ENCODE measurements around the gene STK39. TPM values are rescaled to one million over a fixed set of nuclear protein-coding genes. Genes with fewer than 3 reads are reported as not detected.

STK39 gene
- total RNA-seq, 1 donor from 2014 or later: 26.9 TPM

DNA sequence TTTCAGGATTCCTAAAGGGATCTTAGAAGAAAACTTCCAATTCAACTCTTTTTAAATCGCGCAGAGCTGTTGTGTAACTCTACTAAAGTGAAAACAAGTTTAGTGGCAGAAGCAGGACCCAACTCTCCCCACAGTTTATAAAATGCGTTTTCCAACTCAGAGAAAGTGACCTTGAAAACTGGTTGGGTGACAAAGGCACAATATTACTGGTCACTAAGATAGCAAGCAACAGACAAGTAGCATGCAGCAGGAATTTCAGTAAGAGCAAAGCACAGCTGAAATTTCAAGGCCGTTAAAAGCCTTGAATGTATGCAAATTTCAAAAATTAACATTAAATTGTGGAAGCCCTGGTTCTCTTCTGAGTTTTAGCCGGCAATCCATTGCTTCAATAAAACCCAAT, 66.9 kb downstream of the STK39 start:
- Mint-ChIP-seq H3K27ac (ENCODE audit: unreplicated experiment) (no peak overlapping the region), H3K36me3 (ENCODE audit: unreplicated experiment) (peaks cover 17% of the 10 kb centered on the region), H3K4me3 (ENCODE audit: unreplicated experiment) (no peak overlapping the region), H3K4me1 (ENCODE audit: unreplicated experiment) (peaks cover 36% of the 10 kb centered on the region), H3K27me3 (ENCODE audit: unreplicated experiment) (no peaks in the 10 kb centered on the region), H3K9me3 (ENCODE audit: unreplicated experiment) (no peaks in the 10 kb centered on the region)
- TF ChIP-seq, protein P1, sequence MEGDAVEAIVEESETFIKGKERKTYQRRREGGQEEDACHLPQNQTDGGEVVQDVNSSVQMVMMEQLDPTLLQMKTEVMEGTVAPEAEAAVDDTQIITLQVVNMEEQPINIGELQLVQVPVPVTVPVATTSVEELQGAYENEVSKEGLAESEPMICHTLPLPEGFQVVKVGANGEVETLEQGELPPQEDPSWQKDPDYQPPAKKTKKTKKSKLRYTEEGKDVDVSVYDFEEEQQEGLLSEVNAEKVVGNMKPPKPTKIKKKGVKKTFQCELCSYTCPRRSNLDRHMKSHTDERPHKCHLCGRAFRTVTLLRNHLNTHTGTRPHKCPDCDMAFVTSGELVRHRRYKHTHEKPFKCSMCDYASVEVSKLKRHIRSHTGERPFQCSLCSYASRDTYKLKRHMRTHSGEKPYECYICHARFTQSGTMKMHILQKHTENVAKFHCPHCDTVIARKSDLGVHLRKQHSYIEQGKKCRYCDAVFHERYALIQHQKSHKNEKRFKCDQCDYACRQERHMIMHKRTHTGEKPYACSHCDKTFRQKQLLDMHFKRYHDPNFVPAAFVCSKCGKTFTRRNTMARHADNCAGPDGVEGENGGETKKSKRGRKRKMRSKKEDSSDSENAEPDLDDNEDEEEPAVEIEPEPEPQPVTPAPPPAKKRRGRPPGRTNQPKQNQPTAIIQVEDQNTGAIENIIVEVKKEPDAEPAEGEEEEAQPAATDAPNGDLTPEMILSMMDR (IDR thresholded peaks at IDR 0.05): no peak
- no peak for DNase-seq (ENCODE audit: extremely low spot score, unreplicated experiment)

DNA sequence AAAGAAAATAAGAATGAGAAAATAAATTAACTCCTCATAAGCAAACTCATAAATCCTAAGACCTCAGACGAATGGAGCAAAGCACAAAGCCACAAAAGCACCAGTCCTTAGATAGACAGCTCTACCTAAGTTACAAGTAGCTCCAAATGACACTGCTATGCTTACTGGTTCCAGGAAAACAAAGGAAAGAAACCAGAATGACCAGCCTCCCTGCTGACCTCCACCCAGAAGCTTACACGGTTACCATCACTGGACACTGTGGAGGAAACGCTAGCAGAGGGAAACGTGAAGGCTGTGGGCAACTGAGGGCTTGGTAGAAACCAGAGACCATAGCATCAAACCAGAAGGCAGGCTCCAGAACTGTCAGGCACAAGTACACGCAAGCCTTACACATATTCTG, 67.8 kb downstream of the STK39 start:
- Mint-ChIP-seq H3K27me3 (ENCODE audit: unreplicated experiment) (no peaks in the 10 kb centered on the region), H3K36me3 (ENCODE audit: unreplicated experiment) (peaks cover 17% of the 10 kb centered on the region), H3K9me3 (ENCODE audit: unreplicated experiment) (no peaks in the 10 kb centered on the region), H3K4me1 (ENCODE audit: unreplicated experiment) (peaks cover 28% of the 10 kb centered on the region), H3K4me3 (ENCODE audit: unreplicated experiment) (no peak overlapping the region), H3K27ac (ENCODE audit: unreplicated experiment) (no peak overlapping the region)
- DNase-seq (ENCODE audit: extremely low spot score, unreplicated experiment): no peak
- TF ChIP-seq, protein P1 (IDR thresholded peaks at IDR 0.05): no peak

DNA sequence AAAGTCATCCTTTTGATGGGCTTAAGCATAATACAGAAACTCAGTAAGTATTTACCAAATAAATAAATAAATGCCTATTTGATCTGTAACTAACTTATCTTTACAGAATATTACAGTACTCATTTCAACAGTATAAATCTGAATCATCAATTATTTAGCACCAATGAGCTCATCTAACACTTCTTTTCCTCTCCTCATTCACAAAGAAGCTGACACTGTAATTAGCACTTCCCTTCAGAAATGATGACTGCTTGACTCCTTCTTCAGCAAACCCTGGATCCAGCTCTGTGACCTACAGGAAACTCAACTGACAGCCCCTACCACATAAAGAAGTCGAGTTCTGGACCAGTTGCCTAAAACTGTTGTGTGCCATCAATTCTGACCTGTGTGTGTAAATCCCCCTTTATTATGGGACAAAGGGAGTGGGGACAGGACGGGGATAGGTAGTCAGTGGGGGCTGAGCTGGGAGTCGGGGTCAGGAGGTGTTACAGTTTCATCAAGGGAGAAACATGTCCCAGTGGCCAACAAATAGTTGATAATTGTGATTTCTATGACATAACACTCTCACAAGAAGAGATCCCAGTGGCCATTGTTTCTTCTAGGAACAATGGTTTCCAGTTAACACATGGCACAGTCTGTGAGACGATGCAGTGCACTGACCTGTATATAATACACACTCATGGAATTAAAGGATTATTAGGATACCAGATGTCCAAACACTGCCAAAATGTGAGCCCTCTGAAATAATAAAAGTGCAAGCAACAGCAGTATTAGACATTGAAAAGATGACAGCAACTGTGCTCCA, 68.7 kb downstream of the STK39 start:
- no peaks in the 10 kb centered on the region for H3K9me3 Mint-ChIP-seq (ENCODE audit: unreplicated experiment)
- peaks cover 22% of the 10 kb centered on the region for H3K36me3 Mint-ChIP-seq (ENCODE audit: unreplicated experiment)
- H3K4me3 Mint-ChIP-seq (ENCODE audit: unreplicated experiment): no peak overlapping the region
- no peak overlapping the region for H3K27ac Mint-ChIP-seq (ENCODE audit: unreplicated experiment)
- peaks cover 24% of the 10 kb centered on the region for H3K4me1 Mint-ChIP-seq (ENCODE audit: unreplicated experiment)
- TF ChIP-seq, protein P1 (IDR thresholded peaks at IDR 0.05): no peak
- no peaks in the 10 kb centered on the region for H3K27me3 Mint-ChIP-seq (ENCODE audit: unreplicated experiment)
- DNase-seq (ENCODE audit: extremely low spot score, unreplicated experiment): no peak

DNA sequence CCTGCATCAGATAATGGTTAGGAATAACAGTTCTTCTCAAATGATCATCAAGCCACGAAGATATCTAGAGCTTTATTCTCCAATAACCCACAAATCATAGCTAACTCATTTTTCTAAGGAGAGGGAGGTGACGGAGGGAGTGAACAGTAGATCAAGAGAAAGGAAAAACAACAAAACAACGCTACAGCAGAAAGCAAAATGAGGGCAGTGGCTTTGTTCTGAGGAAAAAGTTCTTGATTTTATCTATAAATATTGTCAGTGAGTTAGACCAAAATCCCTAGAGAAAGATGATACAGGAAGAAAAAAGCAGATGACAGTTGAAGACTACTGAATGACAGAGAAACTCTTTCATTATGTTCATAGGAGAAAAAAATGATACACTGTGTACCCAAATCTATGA, 71.0 kb downstream of the STK39 start:
- TF ChIP-seq, protein P1 (IDR thresholded peaks at IDR 0.05): no peak
- Mint-ChIP-seq H3K9me3 (ENCODE audit: unreplicated experiment) (no peaks in the 10 kb centered on the region), H3K4me1 (ENCODE audit: unreplicated experiment) (peaks cover 24% of the 10 kb centered on the region)

DNA sequence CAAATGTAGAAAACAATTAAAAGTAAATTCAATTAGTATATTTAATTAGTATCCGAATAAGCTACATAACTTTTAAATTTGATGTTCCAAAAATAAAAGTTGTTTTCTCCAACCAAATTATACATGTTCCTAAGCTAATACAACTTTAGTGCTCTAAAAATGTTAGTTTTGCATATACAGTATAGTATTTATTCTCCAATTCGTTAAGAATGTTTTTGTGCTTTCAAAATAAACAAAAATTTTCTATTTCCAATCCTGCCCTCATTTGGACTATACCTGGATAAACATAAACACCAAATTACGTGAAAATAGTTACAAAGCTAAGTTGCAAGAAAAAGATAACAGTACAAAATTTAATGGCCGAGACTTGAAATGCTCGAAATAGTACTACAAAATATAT, 71.9 kb downstream of the STK39 start:
- no peak for DNase-seq (ENCODE audit: extremely low spot score, unreplicated experiment)
- TF ChIP-seq, protein P1 (IDR thresholded peaks at IDR 0.05): no peak
- Mint-ChIP-seq H3K4me3 (ENCODE audit: unreplicated experiment) (no peak overlapping the region), H3K27me3 (ENCODE audit: unreplicated experiment) (no peaks in the 10 kb centered on the region), H3K4me1 (ENCODE audit: unreplicated experiment) (peaks cover 24% of the 10 kb centered on the region), H3K36me3 (ENCODE audit: unreplicated experiment) (peaks cover 17% of the 10 kb centered on the region), H3K27ac (ENCODE audit: unreplicated experiment) (no peak overlapping the region), H3K9me3 (ENCODE audit: unreplicated experiment) (no peaks in the 10 kb centered on the region)

More for the DNA sequence above, 71.0 kb downstream of the STK39 start:
- H3K27ac Mint-ChIP-seq (ENCODE audit: unreplicated experiment): no peak overlapping the region
- DNase-seq (ENCODE audit: extremely low spot score, unreplicated experiment): no peak
- no peaks in the 10 kb centered on the region for H3K27me3 Mint-ChIP-seq (ENCODE audit: unreplicated experiment)
- peaks cover 18% of the 10 kb centered on the region for H3K36me3 Mint-ChIP-seq (ENCODE audit: unreplicated experiment)
- H3K4me3 Mint-ChIP-seq (ENCODE audit: unreplicated experiment): no peak overlapping the region
